Activated CD4-positive, alpha-beta T cell treated with anti-CD3 and anti-CD28 coated beads for 4 hours (primary cell): ENCODE measurements around the gene LHFPL3.
"Not testable (repeated sequence)": the region's sequence is repeated elsewhere in the genome, so short reads cannot be mapped to it uniquely, and the experiment has no call there.

Experiments
- DNase-seq, 2 donors: peaks; one replicate each; pipeline ENCODE4 v3.0.0-alpha.2; 2020

Gene LHFPL3

GRCh38 chr7:104486931-104487330 lies 158.5 kb downstream of the LHFPL3 start:
- no peak for DNase-seq

- no peak for DNase-seq
Observed at GRCh38 chr7:104487642-104488041, 159.2 kb downstream of the LHFPL3 start.

GRCh38 chr7:104497379-104497967 lies 169.1 kb downstream of the LHFPL3 start:
- DNase-seq, result no peak

- DNase-seq, result no peak
Observed at GRCh38 chr7:104499975-104500374, 171.6 kb downstream of the LHFPL3 start.

- DNase-seq, result no peak
Observed at GRCh38 chr7:104509874-104510273, 181.5 kb downstream of the LHFPL3 start.

GRCh38 chr7:104524853-104525252 lies 196.4 kb downstream of the LHFPL3 start:
- DNase-seq, result no peak

GRCh38 chr7:104528142-104528541 lies 199.7 kb downstream of the LHFPL3 start:
- DNase-seq, result no peak

GRCh38 chr7:104529567-104529966 lies 201.2 kb downstream of the LHFPL3 start:
- DNase-seq, result no peak

- no peak for DNase-seq
Observed at GRCh38 chr7:104530251-104530650, 201.8 kb downstream of the LHFPL3 start.

- DNase-seq, result no peak
Observed at GRCh38 chr7:104534149-104534548, 205.7 kb downstream of the LHFPL3 start.

GRCh38 chr7:104535841-104536240 lies 207.4 kb downstream of the LHFPL3 start:
- DNase-seq, result no peak

- DNase-seq, result no peak
Observed at GRCh38 chr7:104536956-104537355, 208.6 kb downstream of the LHFPL3 start.

GRCh38 chr7:104538152-104538551 lies 209.7 kb downstream of the LHFPL3 start:
- DNase-seq, result no peak

GRCh38 chr7:104541897-104542296 lies 213.5 kb downstream of the LHFPL3 start:
- DNase-seq, result no peak

GRCh38 chr7:104548861-104549260 lies 220.5 kb downstream of the LHFPL3 start:
- DNase-seq, result no peak

GRCh38 chr7:104550362-104550761 lies 222.0 kb downstream of the LHFPL3 start:
- no peak for DNase-seq

GRCh38 chr7:104551226-104551625 lies 222.8 kb downstream of the LHFPL3 start:
- DNase-seq, result no peak

GRCh38 chr7:104552102-104552501 lies 223.7 kb downstream of the LHFPL3 start:
- DNase-seq, result no peak

- DNase-seq, result no peak
Observed at GRCh38 chr7:104553074-104553473, 224.7 kb downstream of the LHFPL3 start.

- not testable (repeated sequence) for DNase-seq
Observed at GRCh38 chr7:104563350-104563901, 235.0 kb downstream of the LHFPL3 start.

- DNase-seq, result no peak
Observed at GRCh38 chr7:104569751-104570150, 241.3 kb downstream of the LHFPL3 start.

- no peak for DNase-seq
Observed at GRCh38 chr7:104572554-104572953, 244.2 kb downstream of the LHFPL3 start.

- no peak for DNase-seq
Observed at GRCh38 chr7:104584620-104585019, 256.2 kb downstream of the LHFPL3 start.

GRCh38 chr7:104595591-104595990 lies 267.2 kb downstream of the LHFPL3 start:
- DNase-seq, result not testable (repeated sequence)

GRCh38 chr7:104603957-104604356 lies 275.6 kb downstream of the LHFPL3 start:
- no peak for DNase-seq
